ENCODE data around the gene QKI.

Gene QKI

DNA sequence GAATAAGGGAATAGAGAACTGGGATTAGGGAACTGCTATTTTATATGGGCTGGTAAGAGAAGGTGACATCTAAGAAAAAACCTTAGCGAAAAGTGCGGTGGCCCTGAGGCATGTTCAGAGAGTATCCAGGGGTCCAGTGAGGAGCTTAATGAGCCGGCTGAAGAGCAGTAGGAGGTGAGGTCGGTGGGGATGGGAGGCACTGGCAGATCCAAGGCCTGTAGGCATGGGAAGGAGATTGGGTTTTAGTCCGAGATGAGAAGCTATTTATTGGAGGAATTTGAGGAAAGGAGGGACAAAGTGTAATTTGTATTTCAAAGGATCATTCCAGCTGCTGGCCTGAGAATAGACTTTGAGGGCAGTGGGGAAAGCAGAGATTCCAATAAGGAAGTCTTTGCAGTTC is 123.8 kb downstream of the QKI start:
- TF ChIP-seq, protein P1, sequence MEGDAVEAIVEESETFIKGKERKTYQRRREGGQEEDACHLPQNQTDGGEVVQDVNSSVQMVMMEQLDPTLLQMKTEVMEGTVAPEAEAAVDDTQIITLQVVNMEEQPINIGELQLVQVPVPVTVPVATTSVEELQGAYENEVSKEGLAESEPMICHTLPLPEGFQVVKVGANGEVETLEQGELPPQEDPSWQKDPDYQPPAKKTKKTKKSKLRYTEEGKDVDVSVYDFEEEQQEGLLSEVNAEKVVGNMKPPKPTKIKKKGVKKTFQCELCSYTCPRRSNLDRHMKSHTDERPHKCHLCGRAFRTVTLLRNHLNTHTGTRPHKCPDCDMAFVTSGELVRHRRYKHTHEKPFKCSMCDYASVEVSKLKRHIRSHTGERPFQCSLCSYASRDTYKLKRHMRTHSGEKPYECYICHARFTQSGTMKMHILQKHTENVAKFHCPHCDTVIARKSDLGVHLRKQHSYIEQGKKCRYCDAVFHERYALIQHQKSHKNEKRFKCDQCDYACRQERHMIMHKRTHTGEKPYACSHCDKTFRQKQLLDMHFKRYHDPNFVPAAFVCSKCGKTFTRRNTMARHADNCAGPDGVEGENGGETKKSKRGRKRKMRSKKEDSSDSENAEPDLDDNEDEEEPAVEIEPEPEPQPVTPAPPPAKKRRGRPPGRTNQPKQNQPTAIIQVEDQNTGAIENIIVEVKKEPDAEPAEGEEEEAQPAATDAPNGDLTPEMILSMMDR (conservative IDR thresholded peaks at IDR 0.05; ENCODE audit: low read length): no peak
- no peak for DNase-seq (ENCODE audit: low read depth)
- no peak overlapping the region for H3K4me3 ChIP-seq (ENCODE audit: low read length)

GRCh38 chr6:163539101-163539762 is 124.7 kb downstream of the QKI start:
- TF ChIP-seq, protein P1 (conservative IDR thresholded peaks at IDR 0.05; ENCODE audit: low read length): no peak
- H3K4me3 ChIP-seq (ENCODE audit: low read length): no peak overlapping the region
- no peak for DNase-seq (ENCODE audit: low read depth)

DNA sequence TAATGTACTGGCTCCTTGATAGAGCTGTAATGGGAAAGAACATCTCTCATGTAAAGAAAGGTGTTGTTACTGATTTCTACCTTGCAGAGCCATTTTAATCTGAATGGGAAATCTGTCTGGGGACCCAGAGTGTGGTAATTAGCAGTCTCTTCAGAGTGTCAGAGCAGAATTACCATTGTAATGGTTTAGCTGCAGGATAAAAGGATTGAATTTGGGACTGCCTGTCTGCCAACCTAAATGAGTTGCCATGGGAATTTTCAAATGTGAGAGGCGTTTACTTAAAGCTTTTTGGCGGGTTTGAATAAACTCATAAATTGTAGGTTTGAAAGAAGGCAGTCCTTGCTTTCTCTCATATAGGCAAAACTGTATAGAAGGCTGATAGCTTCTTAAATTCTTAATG is 128.8 kb downstream of the QKI start:
- no peak overlapping the region for H3K4me3 ChIP-seq (ENCODE audit: low read length)
- TF ChIP-seq, protein P1 (conservative IDR thresholded peaks at IDR 0.05; ENCODE audit: low read length): no peak
- DNase-seq (ENCODE audit: low read depth): no peak

GRCh38 chr6:163545370-163545769 is 130.9 kb downstream of the QKI start:
- TF ChIP-seq, protein P1 (conservative IDR thresholded peaks at IDR 0.05; ENCODE audit: low read length): no peak
- DNase-seq (ENCODE audit: low read depth): no peak
- no peak overlapping the region for H3K4me3 ChIP-seq (ENCODE audit: low read length)

- no peak for DNase-seq (ENCODE audit: low read depth)
- TF ChIP-seq, protein P1 (conservative IDR thresholded peaks at IDR 0.05; ENCODE audit: low read length): no peak
- no peak overlapping the region for H3K4me3 ChIP-seq (ENCODE audit: low read length)
Observed at GRCh38 chr6:163547287-163547686, 132.8 kb downstream of the QKI start.

DNA sequence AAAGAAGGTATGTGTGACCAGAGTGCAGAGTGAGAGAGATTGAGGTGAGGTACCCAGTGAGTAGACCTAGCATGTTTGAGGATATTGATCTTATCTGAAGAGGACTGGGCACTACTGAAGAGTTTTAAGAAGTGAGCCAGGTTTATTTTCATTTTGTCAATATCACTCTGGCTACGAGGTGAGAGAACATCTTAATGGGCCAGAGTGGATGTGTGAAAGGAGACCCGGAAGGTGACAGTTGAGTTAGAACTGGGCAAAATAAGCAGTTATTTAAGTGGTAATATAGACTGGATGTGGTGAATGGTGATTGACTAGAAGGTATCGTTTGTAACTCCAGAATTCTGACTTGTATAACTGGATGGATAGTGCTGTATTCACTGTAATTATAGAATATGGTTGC is 134.1 kb downstream of the QKI start:
- TF ChIP-seq, protein P1 (conservative IDR thresholded peaks at IDR 0.05; ENCODE audit: low read length): no peak
- no peak overlapping the region for H3K4me3 ChIP-seq (ENCODE audit: low read length)
- DNase-seq (ENCODE audit: low read depth): no peak

DNA sequence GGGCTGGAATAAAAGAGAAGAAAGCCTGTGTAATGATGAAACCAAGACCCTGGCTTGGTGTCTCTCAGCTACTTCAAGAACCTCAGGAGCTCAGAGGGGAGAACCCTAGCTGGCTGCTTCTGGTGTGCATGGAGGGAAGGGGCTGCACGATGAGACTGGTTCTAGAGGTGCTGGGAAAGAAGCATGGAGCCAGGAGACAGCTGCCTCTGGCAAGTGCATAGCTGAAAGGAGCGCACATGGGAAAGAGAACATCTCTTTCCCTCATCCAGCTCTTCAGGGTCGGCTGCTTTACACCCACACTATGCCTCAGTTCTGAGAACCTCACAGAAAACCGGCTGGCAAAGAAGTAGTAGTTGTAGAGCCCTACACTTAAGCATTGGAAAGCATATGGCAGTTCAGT is 139.5 kb downstream of the QKI start:
- no peak for DNase-seq (ENCODE audit: low read depth)
- H3K4me3 ChIP-seq (ENCODE audit: low read length): no peak overlapping the region
- TF ChIP-seq, protein P1 (conservative IDR thresholded peaks at IDR 0.05; ENCODE audit: low read length): no peak
